GM13976 (cell line): Measurements from ENCODE around the gene TMEM169.

Experiments used
- DNase-seq: peaks from one replicate; pipeline ENCODE4 v3.0.0; 2012; ENCODE audit warnings: low spot score
- CTCF ChIP-seq: IDR thresholded peaks from 2 replicates; pipeline ENCODE4 v1.5.1; 2012; ENCODE audit warnings: borderline replicate concordance, mild to moderate bottlenecking; ENCODE audit not compliant: insufficient read depth; ENCODE audit errors: extremely low read depth, missing control alignments, control extremely low read depth
- in situ Hi-C: fragments of 300-500 bp; cut with MboI; formaldehyde crosslinking; loops from one replicate; pipeline ENCODE4 v1.12.0; 2022; ENCODE audit warnings: low sequenced_read_pairs, mixed read lengths, inconsistent platforms; ENCODE audit not compliant: unreplicated experiment

TMEM169 gene

GRCh38 chr2:216147172-216148131 is 65.7 kb downstream of the TMEM169 start:
- no peak for DNase-seq
- no peak for TF ChIP-seq CTCF
- in situ Hi-C loops: no loop called here

DNA sequence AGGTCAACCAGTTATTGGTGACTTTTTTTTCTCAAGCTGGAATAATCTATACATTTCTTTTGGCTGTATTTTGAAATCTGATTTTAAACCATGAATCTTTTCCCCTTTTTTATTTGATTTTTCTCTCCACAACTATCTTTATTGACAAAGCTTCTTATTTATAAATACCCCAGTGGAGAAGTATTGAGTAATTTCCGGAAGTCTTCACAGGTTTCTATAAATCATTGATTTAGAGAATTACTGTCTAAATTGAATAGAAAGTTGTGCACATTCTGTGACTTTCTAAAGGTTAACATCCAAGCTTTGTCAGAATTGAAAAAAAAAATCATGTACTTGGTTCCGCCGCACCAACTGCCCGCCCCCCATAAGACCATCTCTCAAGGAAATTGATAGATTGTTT is 67.3 kb downstream of the TMEM169 start:
- DNase-seq: no peak
- in situ Hi-C loops: no loop called here
- TF ChIP-seq CTCF: no peak

DNA sequence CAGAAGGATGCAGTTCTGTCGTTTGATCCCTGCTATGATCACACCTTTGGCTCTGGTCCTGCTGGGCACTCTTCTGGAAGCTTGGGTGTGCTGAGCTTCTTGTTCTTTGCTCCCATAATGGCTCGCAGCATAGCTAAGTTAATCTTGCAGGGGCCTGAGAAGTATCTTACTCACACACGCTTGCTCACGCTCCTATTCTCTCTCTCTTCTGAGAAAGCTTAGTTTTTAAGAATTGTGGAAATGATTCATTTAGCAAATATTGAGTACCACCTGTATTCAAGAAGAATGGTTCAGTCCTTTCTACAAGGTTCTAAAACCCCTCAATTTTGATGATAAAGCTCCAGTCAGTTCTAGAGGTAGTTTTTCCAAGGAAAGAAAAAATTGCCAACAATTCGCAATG is 68.0 kb downstream of the TMEM169 start:
- in situ Hi-C loops: no loop called here
- TF ChIP-seq CTCF: no peak
- no peak for DNase-seq

GRCh38 chr2:216151313-216152025 is 69.8 kb downstream of the TMEM169 start:
- DNase-seq: no peak
- in situ Hi-C loops: no loop called here

More at GRCh38 chr2:216151313-216152025, 69.8 kb downstream of the TMEM169 start:
- TF ChIP-seq CTCF: no peak
